Omental fat pad (tissue), 4 donors: ENCODE results near the gene PLCXD3. TPM values are rescaled to one million over a fixed set of nuclear protein-coding genes. Genes with fewer than 3 reads are reported as not detected.

ENCODE experiments used
- ATAC-seq: fragments of 150-250 bp; one replicate; pipeline ENCODE4 v1.9.1; 2016; ENCODE audit warnings: mild to moderate bottlenecking, moderate library complexity; ENCODE audit not compliant: low FRiP score
- DNase-seq: peaks from one replicate; pipeline ENCODE4 v3.0.0-alpha.2; 2019; ENCODE audit warnings: low spot score
- CTCF ChIP-seq, 3 donors: fragments of 450-650 bp; IDR thresholded peaks; one replicate each; pipeline ENCODE4 v1.5.1; 2016 to 2017; ENCODE audit warnings: antibody characterized with exemption in 3 of 3, mild to moderate bottlenecking in 3 of 3, moderate library complexity in 2 of 3
- total RNA-seq, 4 donors: library from RNA; depleted of rRNA; stranded (reverse); fragments of >200 nt; gene quantifications; one replicate each; pipeline ENCODE4 v1.1.0, GENCODE V29; 2016

The PLCXD3 gene
- total RNA-seq, 4 donors from 2014 or later, result 2.5 to 12.1 (median 6.4) TPM

- DNase-seq (no peak), ATAC-seq (no peak)
- no peak for TF ChIP-seq CTCF (IDR thresholded peaks at IDR 0.05)
These were observed 97.3 kb downstream of the PLCXD3 start for GRCh38 chr5:41413074-41413473.

GRCh38 chr5:41412496-41412895, 97.9 kb downstream of the PLCXD3 start:
- ATAC-seq, result no peak
- no peak for TF ChIP-seq CTCF (IDR thresholded peaks at IDR 0.05)
- DNase-seq, result no peak

DNA sequence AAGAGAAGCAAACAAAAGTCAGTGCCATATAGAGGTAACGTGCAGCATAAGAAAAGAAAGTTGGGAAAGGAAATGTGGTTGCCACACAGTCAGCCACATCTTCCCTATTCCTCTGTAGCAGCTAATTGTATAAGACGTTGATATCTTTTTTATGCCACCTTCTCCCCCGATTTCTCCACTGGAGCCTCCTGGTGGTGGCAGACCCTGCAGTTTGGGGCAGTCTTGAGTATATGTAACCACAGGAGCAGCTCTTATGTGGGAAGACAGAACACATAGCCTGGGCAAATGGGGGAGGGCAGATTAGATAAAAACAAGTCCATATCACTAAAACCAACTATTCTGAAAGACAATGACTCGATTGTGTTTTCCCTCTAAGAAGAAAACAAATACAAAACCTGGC, 99.7 kb downstream of the PLCXD3 start:
- DNase-seq, result no peak
- no peak for TF ChIP-seq CTCF (IDR thresholded peaks at IDR 0.05)
- ATAC-seq, result no peak

- ATAC-seq (no peak), DNase-seq (no peak)
- no peak for TF ChIP-seq CTCF (IDR thresholded peaks at IDR 0.05)
These were observed 100.1 kb downstream of the PLCXD3 start for GRCh38 chr5:41410307-41410706.

DNA sequence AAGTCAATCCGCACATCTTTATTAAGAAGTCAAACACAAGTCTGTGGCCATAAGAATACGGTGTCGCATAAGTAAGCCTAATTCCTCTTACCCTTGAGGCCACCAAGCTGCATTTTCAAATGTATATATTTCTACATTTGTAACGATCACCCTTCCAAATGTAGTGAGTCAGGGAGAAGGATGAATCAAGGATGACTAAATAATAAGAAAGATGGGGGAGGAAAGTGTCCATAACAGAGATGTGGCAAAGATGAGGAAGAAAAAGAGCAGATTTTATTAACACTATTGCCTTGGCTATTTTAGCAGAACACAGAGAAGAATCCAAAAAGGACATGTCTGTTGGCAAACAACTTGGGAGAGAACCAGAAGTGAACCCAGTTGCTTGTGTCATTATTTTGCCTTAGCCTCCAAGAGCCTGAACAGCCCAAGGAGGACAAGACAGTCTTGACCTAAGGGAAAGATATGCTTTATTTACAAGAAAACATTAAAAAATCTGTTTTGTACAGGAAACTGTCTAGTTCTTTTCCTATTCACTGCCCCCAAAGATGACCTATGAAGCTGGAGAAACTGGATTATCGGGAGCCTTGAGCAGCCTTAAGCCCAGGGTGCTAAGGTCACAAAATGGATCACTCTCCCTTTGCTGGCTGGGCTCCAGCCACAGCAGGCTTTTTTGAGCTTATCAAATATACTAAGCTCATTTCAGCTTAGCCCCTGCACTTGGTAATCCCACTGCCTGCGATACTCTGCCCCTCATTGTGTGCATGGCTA, 101.5 kb downstream of the PLCXD3 start:
- DNase-seq (no peak), ATAC-seq (no peak)
- TF ChIP-seq CTCF (IDR thresholded peaks at IDR 0.05), result no peak

GRCh38 chr5:41406936-41407335, 103.5 kb downstream of the PLCXD3 start:
- no peak for ATAC-seq
- no peak for DNase-seq
- no peak for TF ChIP-seq CTCF (IDR thresholded peaks at IDR 0.05)

DNA sequence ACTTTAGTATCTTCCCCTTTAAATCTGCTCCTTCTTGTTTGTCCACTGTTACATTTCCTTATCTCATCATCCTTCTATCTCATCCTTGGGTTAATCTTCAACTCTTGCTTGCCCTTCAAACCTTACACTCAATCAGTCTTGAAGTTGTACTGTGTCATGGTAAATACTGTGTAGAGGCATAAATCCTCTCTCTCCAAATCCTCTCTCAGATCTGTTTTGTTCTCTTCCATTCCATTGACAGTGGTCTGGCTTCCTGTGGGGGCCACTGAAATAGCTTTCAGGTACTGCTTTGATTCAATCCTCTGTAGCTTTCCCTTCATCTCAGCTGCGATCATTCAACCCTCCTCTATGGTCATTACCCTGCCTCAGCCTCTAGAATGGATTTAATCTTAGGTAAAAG, 104.0 kb downstream of the PLCXD3 start:
- ATAC-seq (no peak), DNase-seq (no peak)
- TF ChIP-seq CTCF (IDR thresholded peaks at IDR 0.05), result no peak
